Head of caudate nucleus (tissue), 42 donors: ENCODE data around the gene CIROP.

Experiments used
- DNase-seq, 42 donors: peaks; one replicate each; pipeline versions ENCODE4 v3.0.0 to v3.0.0-alpha.2; 2020 to 2021; ENCODE audit warnings: mixed read lengths in 7 of 42
- intact Hi-C: fragments of 100-400 bp; cut with DNase I; formaldehyde crosslinking; loops from one replicate; pipeline ENCODE4 v1.15.0; 2022

Gene CIROP

GRCh38 chr14:23132970-23133369 lies 28.2 kb upstream of the CIROP start:
- intact Hi-C loops = no loop called here
- DNase-seq = no peak

- intact Hi-C loops = no loop called here
- DNase-seq = no peak
Observed at GRCh38 chr14:23131482-23131881, 26.7 kb upstream of the CIROP start.

GRCh38 chr14:23130871-23131270 lies 26.1 kb upstream of the CIROP start:
- intact Hi-C loops = no loop called here

GRCh38 chr14:23129759-23130316 lies 25.0 kb upstream of the CIROP start:
- no peak for DNase-seq
- intact Hi-C loops = loop anchor here (5.0 kb wide), 1 partner anchor 37 kb away; no protein-coding TSS in a partner anchor

More at GRCh38 chr14:23130871-23131270, 26.1 kb upstream of the CIROP start:
- peak in 2 of 42 donors; percentile 34 to 63 for DNase-seq

GRCh38 chr14:23128969-23129758 lies 24.4 kb upstream of the CIROP start:
- intact Hi-C loops = loop anchor here (5.0 kb wide), 1 partner anchor 38 kb away; no protein-coding TSS in a partner anchor
- no peak for DNase-seq

GRCh38 chr14:23127861-23128260 lies 23.1 kb upstream of the CIROP start:
- DNase-seq = no peak
- intact Hi-C loops = loop anchor here (5.0 kb wide), 1 partner anchor 39 kb away; no protein-coding TSS in a partner anchor

GRCh38 chr14:23126548-23127278 lies 21.9 kb upstream of the CIROP start:
- intact Hi-C loops = loop anchor here (5.0 kb wide), 1 partner anchor 41 kb away; no protein-coding TSS in a partner anchor
- DNase-seq = no peak

- intact Hi-C loops = loop anchor here (5.0 kb wide), 1 partner anchor 41 kb away; no protein-coding TSS in a partner anchor
- DNase-seq = peak in 4 of 42 donors; percentile 14 to 52 (median 34)
Observed at GRCh38 chr14:23125933-23126524, 21.2 kb upstream of the CIROP start.

- DNase-seq = no peak
- intact Hi-C loops = loop anchor here (5.0 kb wide), 1 partner anchor 42 kb away; no protein-coding TSS in a partner anchor
Observed at GRCh38 chr14:23125011-23125410, 20.2 kb upstream of the CIROP start.

GRCh38 chr14:23124337-23124954 lies 19.7 kb upstream of the CIROP start:
- no peak for DNase-seq
- intact Hi-C loops = no loop called here

GRCh38 chr14:23123419-23123818 lies 18.6 kb upstream of the CIROP start:
- intact Hi-C loops = no loop called here
- peak in 3 of 42 donors; percentile 21 to 44 (median 40) for DNase-seq

GRCh38 chr14:23122086-23122485 lies 17.3 kb upstream of the CIROP start:
- intact Hi-C loops = no loop called here

GRCh38 chr14:23121361-23121771 lies 16.6 kb upstream of the CIROP start:
- DNase-seq = peak in 4 of 42 donors; percentile 16 to 49 (median 32)
- intact Hi-C loops = loop anchor here (2.0 kb wide), 1 partner anchor 65 kb away; no protein-coding TSS in a partner anchor

More at GRCh38 chr14:23122086-23122485, 17.3 kb upstream of the CIROP start:
- no peak for DNase-seq

GRCh38 chr14:23120541-23121251 lies 15.9 kb upstream of the CIROP start:
- DNase-seq = peak; percentile 86 to 96 (median 91)
- intact Hi-C loops = loop anchor here (2.0 kb wide), 1 partner anchor 66 kb away; no protein-coding TSS in a partner anchor

GRCh38 chr14:23119363-23120327 lies 14.9 kb upstream of the CIROP start:
- intact Hi-C loops = loop anchor here (2.0 kb wide), 1 partner anchor 67 kb away; no protein-coding TSS in a partner anchor
- peak in 2 of 42 donors; percentile 16 to 33 for DNase-seq

- DNase-seq = no peak
- intact Hi-C loops = no loop called here
Observed at GRCh38 chr14:23118506-23119362, 13.9 kb upstream of the CIROP start, which contains the start of gene CEBPE. Gene CEBPE (minus strand): TSS chr14:23119255. CDS start chr14:23119091, 164 bp downstream.
